G401.6 (cell line): Measurements from ENCODE around the gene MOCS1.

Experiments
- FAIRE-seq: peaks from 2 replicates; lab custom pipeline; 2012; peaks lifted over from hg19 to GRCh38; lab: Jason Lieb, UNC

The MOCS1 gene

GRCh38 chr6:39948199-39948791 lies 14.0 kb upstream of the MOCS1 start:
- FAIRE-seq: no peak

- FAIRE-seq: no peak
Measured at GRCh38 chr6:39947611-39948068, 13.4 kb upstream of the MOCS1 start.

- FAIRE-seq: no peak
Measured at GRCh38 chr6:39945626-39946025, 11.4 kb upstream of the MOCS1 start.

GRCh38 chr6:39942903-39943580 lies 8.8 kb upstream of the MOCS1 start:
- no peak for FAIRE-seq

- no peak for FAIRE-seq
Measured at GRCh38 chr6:39941820-39942219, 7.6 kb upstream of the MOCS1 start.

- no peak for FAIRE-seq
Measured at GRCh38 chr6:39941138-39941537, 6.9 kb upstream of the MOCS1 start.

- no peak for FAIRE-seq
Measured at GRCh38 chr6:39938773-39939654, 4.8 kb upstream of the MOCS1 start.

GRCh38 chr6:39937686-39938333 lies 3.5 kb upstream of the MOCS1 start:
- FAIRE-seq: no peak

- no peak for FAIRE-seq
Measured at GRCh38 chr6:39936857-39937256, 2.6 kb upstream of the MOCS1 start.

- FAIRE-seq: no peak
Measured at GRCh38 chr6:39935241-39935640, 979 bp upstream of the MOCS1 start.

- no peak for FAIRE-seq
Measured at GRCh38 chr6:39933669-39934130, 562 bp downstream of the MOCS1 start.

- no peak for FAIRE-seq
Measured at GRCh38 chr6:39932386-39932910, 1.8 kb downstream of the MOCS1 start.

- FAIRE-seq: no peak
Measured at GRCh38 chr6:39931607-39932006, 2.7 kb downstream of the MOCS1 start.

- FAIRE-seq: no peak
Measured at GRCh38 chr6:39930540-39930939, 3.7 kb downstream of the MOCS1 start.

GRCh38 chr6:39929733-39930461 lies 4.4 kb downstream of the MOCS1 start:
- FAIRE-seq: no peak

- FAIRE-seq: no peak
Measured at GRCh38 chr6:39929039-39929732, 5.1 kb downstream of the MOCS1 start.

- no peak for FAIRE-seq
Measured at GRCh38 chr6:39927159-39927558, 7.1 kb downstream of the MOCS1 start.

- no peak for FAIRE-seq
Measured at GRCh38 chr6:39926668-39927067, 7.6 kb downstream of the MOCS1 start.

GRCh38 chr6:39925931-39926290 lies 8.4 kb downstream of the MOCS1 start:
- no peak for FAIRE-seq

GRCh38 chr6:39925191-39925930 lies 8.9 kb downstream of the MOCS1 start:
- no peak for FAIRE-seq
